Thyroid gland (tissue), 4 donors: ENCODE data around the gene ENTPD7. TPM values are rescaled to one million over a fixed set of nuclear protein-coding genes. Genes with fewer than 3 reads are reported as not detected.

Source experiments
- DNase-seq, 2 donors: peaks; one replicate each; pipeline ENCODE4 v3.0.0-alpha.2; 2019
- H3K27ac ChIP-seq, 3 donors: fragments of 200-600 bp; sonication (generic); 1 replicate in 2 of 3; 2 replicates in 1 of 3; pipeline ENCODE4 v1.5.1; 2016 to 2019; ENCODE audit warnings: mild to moderate bottlenecking in 1 of 3, moderate library complexity in 1 of 3
- H3K27me3 ChIP-seq: fragments of 200-600 bp; sonication (generic); one replicate; pipeline ENCODE4 v1.5.1; 2019
- H3K36me3 ChIP-seq, 2 donors: fragments of 200-600 bp; sonication (generic); one replicate each; pipeline ENCODE4 v1.5.1; 2016 to 2019
- H3K4me1 ChIP-seq, 2 donors: fragments of 200-600 bp; sonication (generic); one replicate each; pipeline ENCODE4 v1.5.1; 2017 to 2019
- H3K4me3 ChIP-seq, 3 donors: fragments of 200-600 bp; sonication (generic); replicated peaks in 1 of 3; 1 replicate in 2 of 3; 2 replicates in 1 of 3; pipeline ENCODE4 v1.5.1; 2016; ENCODE audit warnings: mild to moderate bottlenecking in 1 of 3
- H3K9me3 ChIP-seq: fragments of 200-600 bp; sonication (generic); one replicate; pipeline ENCODE4 v1.5.1; 2017
- POLR2A ChIP-seq, 2 donors: fragments of 450-650 bp; IDR thresholded peaks; one replicate each; pipeline ENCODE4 v1.6.1; 2017; ENCODE audit warnings: antibody characterized with exemption in 2 of 2, mild to moderate bottlenecking in 2 of 2, moderate library complexity in 1 of 2
- WGBS, 2 donors: methylation state at CpG; one replicate each; pipeline ENCODE4 v1.1.5; 2017; 5-methylcytosine and 5-hydroxymethylcytosine counted together
- intact Hi-C: fragments of 100-400 bp; cut with DNase I; formaldehyde crosslinking; loops from one replicate; pipeline ENCODE4 v1.15.1; 2023
- total RNA-seq, 4 donors: library from RNA; depleted of rRNA; stranded (reverse); fragments of >200 nt; gene quantifications; one replicate each; pipeline ENCODE4 v1.2.3, GENCODE V29; 2016
- TF ChIP-seq, protein P1 (sequence below), 6 experiments: fragments of 200-600 bp in 3 of 6; fragments of 450-650 bp in 3 of 6; sonication (generic) in 3 of 6; IDR thresholded peaks; one replicate each; pipeline ENCODE4 v1.5.1; 2016 to 2019; ENCODE audit warnings: antibody characterized with exemption in 6 of 6, mild to moderate bottlenecking in 2 of 6, inconsistent platforms in 1 of 6, moderate library complexity in 1 of 6

Gene ENTPD7
- total RNA-seq, 4 donors from 2014 or later = 7.8 to 13.7 (median 10.2) TPM

DNA sequence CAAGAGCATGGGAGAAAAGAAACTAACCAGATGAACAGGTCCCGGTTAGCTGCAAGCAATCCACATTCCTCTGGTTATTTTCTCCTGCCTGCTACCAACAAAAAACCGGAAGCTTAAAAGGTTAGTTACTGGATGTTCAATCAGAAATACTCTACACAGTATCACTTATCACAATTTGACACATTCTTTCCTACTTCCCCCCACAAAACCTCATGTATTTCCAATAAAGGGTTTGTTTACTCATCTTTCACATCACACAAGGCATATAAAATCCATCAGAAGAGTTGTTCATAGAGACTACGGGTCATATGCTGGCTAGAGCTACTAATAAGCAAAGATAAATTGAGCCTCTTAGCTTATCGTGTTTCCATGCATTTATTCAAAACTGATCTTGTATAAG is 43.9 kb upstream of the ENTPD7 start:
- no peak for DNase-seq
- Histone ChIP-seq H3K27ac (no peak overlapping the region), H3K9me3 (no peaks in the 10 kb centered on the region), H3K4me1 (peaks cover 20 to 21% of the 10 kb centered on the region in 2 donors), H3K4me3 (no peak overlapping the region), H3K36me3 (peaks cover 6 to 7% of the 10 kb centered on the region in 2 donors), H3K27me3 (no peaks in the 10 kb centered on the region)
- WGBS, 2 donors = 83 to 89% methylated on average over 4 of the region's 4 CpGs
- intact Hi-C loops = no loop called here
- TF ChIP-seq, protein P1, sequence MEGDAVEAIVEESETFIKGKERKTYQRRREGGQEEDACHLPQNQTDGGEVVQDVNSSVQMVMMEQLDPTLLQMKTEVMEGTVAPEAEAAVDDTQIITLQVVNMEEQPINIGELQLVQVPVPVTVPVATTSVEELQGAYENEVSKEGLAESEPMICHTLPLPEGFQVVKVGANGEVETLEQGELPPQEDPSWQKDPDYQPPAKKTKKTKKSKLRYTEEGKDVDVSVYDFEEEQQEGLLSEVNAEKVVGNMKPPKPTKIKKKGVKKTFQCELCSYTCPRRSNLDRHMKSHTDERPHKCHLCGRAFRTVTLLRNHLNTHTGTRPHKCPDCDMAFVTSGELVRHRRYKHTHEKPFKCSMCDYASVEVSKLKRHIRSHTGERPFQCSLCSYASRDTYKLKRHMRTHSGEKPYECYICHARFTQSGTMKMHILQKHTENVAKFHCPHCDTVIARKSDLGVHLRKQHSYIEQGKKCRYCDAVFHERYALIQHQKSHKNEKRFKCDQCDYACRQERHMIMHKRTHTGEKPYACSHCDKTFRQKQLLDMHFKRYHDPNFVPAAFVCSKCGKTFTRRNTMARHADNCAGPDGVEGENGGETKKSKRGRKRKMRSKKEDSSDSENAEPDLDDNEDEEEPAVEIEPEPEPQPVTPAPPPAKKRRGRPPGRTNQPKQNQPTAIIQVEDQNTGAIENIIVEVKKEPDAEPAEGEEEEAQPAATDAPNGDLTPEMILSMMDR (IDR thresholded peaks at IDR 0.05) = no peak
- TF ChIP-seq POLR2A (IDR thresholded peaks at IDR 0.05) = no peak

DNA sequence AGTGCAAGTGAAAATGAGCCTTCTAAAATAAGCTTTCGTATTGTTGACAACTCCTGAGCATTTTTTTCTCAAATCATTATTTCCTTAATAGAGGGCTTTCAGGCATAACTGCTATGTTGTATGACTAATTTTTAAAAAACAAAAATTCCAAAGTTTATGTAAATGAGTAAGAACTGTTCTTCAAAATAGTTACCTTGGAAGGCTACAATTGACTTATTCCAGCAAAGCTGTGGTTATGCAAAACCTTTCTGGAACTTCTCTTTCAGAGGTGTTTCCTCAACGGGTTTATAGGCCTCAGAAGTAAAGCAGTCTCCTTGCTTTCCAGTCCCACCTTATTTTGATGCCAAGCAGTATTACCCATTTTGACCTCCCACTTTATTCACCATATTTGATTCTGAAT is 41.6 kb upstream of the ENTPD7 start:
- H3K9me3 ChIP-seq = no peaks in the 10 kb centered on the region
- no peak overlapping the region for H3K4me3 ChIP-seq
- 62 to 70% methylated on average over 2 of the region's 2 CpGs for WGBS, 2 donors
- TF ChIP-seq POLR2A (IDR thresholded peaks at IDR 0.05) = no peak
- TF ChIP-seq, protein P1 (IDR thresholded peaks at IDR 0.05) = no peak
- H3K27ac ChIP-seq = no peak overlapping the region
- H3K36me3 ChIP-seq = no peaks in the 10 kb centered on the region
- DNase-seq = no peak
- no peaks in the 10 kb centered on the region for H3K27me3 ChIP-seq
- H3K4me1 ChIP-seq = peaks cover 24 to 28% of the 10 kb centered on the region in 2 donors
- intact Hi-C loops = no loop called here

DNA sequence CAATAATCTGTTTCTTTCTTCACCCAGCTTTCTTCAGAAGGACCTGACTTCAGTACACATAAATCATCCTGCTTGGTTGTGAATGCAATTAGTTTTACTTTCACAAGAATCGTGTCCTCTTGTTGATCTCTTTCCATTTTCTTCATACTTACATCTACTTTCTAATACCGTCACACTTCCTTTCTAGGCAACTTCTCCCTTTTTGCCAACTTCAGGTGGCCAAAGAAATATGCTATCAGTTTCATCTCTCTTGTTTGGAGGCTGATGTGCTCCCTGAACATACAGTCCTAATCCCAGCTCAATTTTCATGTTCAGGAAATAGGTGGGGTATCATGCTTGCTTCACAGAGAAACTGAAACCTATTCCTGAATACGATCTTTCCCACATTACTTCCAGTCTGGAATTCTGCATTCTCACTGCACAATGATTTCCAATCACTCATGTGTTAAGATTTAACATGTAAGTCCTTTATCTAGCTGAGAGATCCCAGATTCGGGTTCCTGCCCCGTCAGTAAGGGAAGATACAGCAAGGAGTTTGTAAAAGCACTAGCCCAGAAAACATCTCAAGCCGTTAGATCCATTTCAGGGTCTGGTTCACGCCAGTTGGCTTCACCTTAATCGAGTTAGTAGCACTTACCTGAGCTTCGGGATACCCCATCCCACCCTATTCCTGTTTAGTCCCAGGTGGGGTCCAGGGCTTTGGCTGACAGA is 40.1 kb upstream of the ENTPD7 start:
- WGBS, 2 donors = 3 to 9% methylated on average over 9 of the region's 9 CpGs
- no peak for DNase-seq
- TF ChIP-seq POLR2A (IDR thresholded peaks at IDR 0.05) = no peak
- TF ChIP-seq, protein P1 (IDR thresholded peaks at IDR 0.05) = no peak
- Histone ChIP-seq H3K36me3 (no peaks in the 10 kb centered on the region), H3K9me3 (no peaks in the 10 kb centered on the region), H3K4me1 (peaks cover 24 to 28% of the 10 kb centered on the region in 2 donors), H3K4me3 (peak overlapping the region; percentile 37 to 84 (median 53)), H3K27me3 (no peaks in the 10 kb centered on the region), H3K27ac (peak overlapping the region in 2 of 3 donors; percentile 47 to 99)
- intact Hi-C loops = no loop called here

DNA sequence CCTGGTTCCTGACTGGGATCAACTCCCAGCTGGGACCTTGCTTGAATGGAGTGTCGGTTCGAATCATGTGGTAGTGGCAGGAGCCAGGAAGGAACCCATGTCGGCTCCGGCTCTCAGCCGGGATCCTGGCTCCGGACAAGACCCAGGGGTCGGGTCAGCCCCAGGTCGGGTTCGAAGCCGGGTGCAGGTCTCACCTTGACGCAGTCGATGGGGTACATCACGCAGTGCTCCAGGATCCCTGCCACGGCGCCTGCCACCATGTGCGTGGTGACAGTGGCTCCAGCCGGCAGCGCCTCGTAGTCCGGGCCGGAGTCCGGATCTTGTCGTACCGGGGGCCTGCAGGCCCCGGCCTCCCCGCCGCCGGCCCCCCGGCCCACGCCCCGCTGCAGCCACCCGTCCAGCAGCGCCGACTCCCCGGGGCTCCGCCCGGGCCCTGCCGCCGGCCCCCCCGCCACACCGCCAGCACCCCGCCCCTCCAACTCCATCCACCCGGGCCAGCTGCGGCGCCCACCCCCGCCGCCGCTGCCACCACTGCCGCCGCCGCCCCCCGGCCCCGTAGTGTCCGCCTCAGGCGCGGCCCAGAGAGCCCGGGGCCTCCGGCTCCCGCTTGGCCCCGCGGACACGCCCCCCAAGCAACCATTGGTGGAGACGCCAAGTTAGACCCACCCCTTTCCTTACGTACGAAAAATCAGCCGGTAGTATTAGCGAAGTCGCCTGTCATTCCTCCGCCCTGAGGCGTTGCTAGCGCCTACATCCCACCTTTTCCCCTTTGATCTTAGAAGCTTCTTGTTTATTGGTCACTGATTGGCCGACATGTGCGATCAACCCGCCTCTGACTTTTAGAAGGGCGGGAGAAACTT is 39.2 kb upstream of the ENTPD7 start, which contains the start of gene SLC25A28:
TSS of gene SLC25A28 (minus strand) at position 589 of the 860 bp plus-strand sequence. CDS start at position 485, 104 bp downstream.
- intact Hi-C loops = no loop called here
- TF ChIP-seq POLR2A (IDR thresholded peaks at IDR 0.05) = no peak
- TF ChIP-seq, protein P1 (IDR thresholded peaks at IDR 0.05) = no peak
- H3K27ac ChIP-seq = peak within 1 kb of the TSS; percentile 92 to 99 (median 96)
- peak; percentile 95 to 96 for DNase-seq
- peak within 1 kb of the TSS; percentile 46 to 84 (median 83) for H3K4me3 ChIP-seq
- no peaks in the 10 kb centered on the region for H3K36me3 ChIP-seq
- H3K4me1 ChIP-seq = peaks cover 24 to 28% of the 10 kb centered on the region in 2 donors
- no peaks in the 10 kb centered on the region for H3K27me3 ChIP-seq
- 0% methylated on average over 14 of the region's 75 CpGs for WGBS, 2 donors
- no peaks in the 10 kb centered on the region for H3K9me3 ChIP-seq
